GM18507 (cell line): ENCODE measurements around the gene WDR43.
"Not testable (repeated sequence)": the region's sequence is repeated elsewhere in the genome, so short reads cannot be mapped to it uniquely, and the experiment has no call there.

Experiments used
- DNase-seq: peaks from one replicate; pipeline ENCODE4 v3.0.0; 2011; ENCODE audit warnings: low read depth; ENCODE audit not compliant: insufficient read length; ENCODE audit errors: extremely low spot score
- FAIRE-seq: peaks from 2 replicates; lab custom pipeline; 2011; peaks lifted over from hg19 to GRCh38; lab: Jason Lieb, UNC

WDR43 gene

GRCh38 chr2:28955467-28955866, 61.0 kb downstream of the WDR43 start:
- FAIRE-seq (no peak), DNase-seq (no peak)

GRCh38 chr2:28956415-28956826, 62.0 kb downstream of the WDR43 start:
- FAIRE-seq: no peak
- DNase-seq: no peak

- no peak for FAIRE-seq
- no peak for DNase-seq
Observed at GRCh38 chr2:28956890-28957289, 62.4 kb downstream of the WDR43 start.

GRCh38 chr2:28958689-28959088, 64.2 kb downstream of the WDR43 start:
- FAIRE-seq (peak; percentile 84), DNase-seq (peak; percentile 54)

GRCh38 chr2:28960401-28960800, 65.9 kb downstream of the WDR43 start:
- no peak for DNase-seq
- no peak for FAIRE-seq

- DNase-seq (no peak), FAIRE-seq (no peak)
Observed at GRCh38 chr2:28962505-28962904, 68.0 kb downstream of the WDR43 start.

- FAIRE-seq: no peak
- no peak for DNase-seq
Observed at GRCh38 chr2:28970464-28971160, 76.1 kb downstream of the WDR43 start.

GRCh38 chr2:28972778-28973335, 78.4 kb downstream of the WDR43 start:
- no peak for DNase-seq
- FAIRE-seq: peak; percentile 9

GRCh38 chr2:28974252-28974651, 79.8 kb downstream of the WDR43 start:
- FAIRE-seq (no peak), DNase-seq (no peak)

- FAIRE-seq: no peak
- no peak for DNase-seq
Observed at GRCh38 chr2:28975671-28976070, 81.2 kb downstream of the WDR43 start.

GRCh38 chr2:28976584-28976983, 82.1 kb downstream of the WDR43 start:
- no peak for DNase-seq
- no peak for FAIRE-seq

- DNase-seq: no peak
- FAIRE-seq: no peak
Observed at GRCh38 chr2:28977176-28977875, 82.9 kb downstream of the WDR43 start.

- DNase-seq, FAIRE-seq: not testable (repeated sequence)
Observed at GRCh38 chr2:28978001-28978400, 83.5 kb downstream of the WDR43 start.

- FAIRE-seq (no peak), DNase-seq (no peak)
Observed at GRCh38 chr2:28978606-28979005, 84.1 kb downstream of the WDR43 start.

GRCh38 chr2:28979041-28979440, 84.6 kb downstream of the WDR43 start:
- no peak for DNase-seq
- FAIRE-seq: no peak

GRCh38 chr2:28979576-28980366, 85.3 kb downstream of the WDR43 start:
- DNase-seq (no peak), FAIRE-seq (no peak)

GRCh38 chr2:28980368-28981015, 86.0 kb downstream of the WDR43 start:
- no peak for DNase-seq
- no peak for FAIRE-seq

GRCh38 chr2:28981016-28981441, 86.6 kb downstream of the WDR43 start, which contains the start of gene TOGARAM2:
TOGARAM2 (plus strand) TSS chr2:28981298; CDS start chr2:28994835, 13,537 bp downstream.
- DNase-seq (no peak), FAIRE-seq (no peak)

- no peak for FAIRE-seq
- DNase-seq: no peak
Observed at GRCh38 chr2:28981620-28982376, 87.3 kb downstream of the WDR43 start.
